Liver (tissue), 2 donors: ENCODE results near the gene FAM171A1.

Experiments
- JUND ChIP-seq, 2 donors: IDR thresholded peaks; 2 replicates each; pipeline ENCODE4 v1.6.1; 2016; ENCODE audit warnings: antibody characterized with exemption in 2 of 2
- TF ChIP-seq, protein P1 (sequence below): IDR thresholded peaks from 2 replicates; pipeline ENCODE4 v1.6.1; 2016; ENCODE audit warnings: antibody characterized with exemption
- donor health status: healthy.

DNA sequence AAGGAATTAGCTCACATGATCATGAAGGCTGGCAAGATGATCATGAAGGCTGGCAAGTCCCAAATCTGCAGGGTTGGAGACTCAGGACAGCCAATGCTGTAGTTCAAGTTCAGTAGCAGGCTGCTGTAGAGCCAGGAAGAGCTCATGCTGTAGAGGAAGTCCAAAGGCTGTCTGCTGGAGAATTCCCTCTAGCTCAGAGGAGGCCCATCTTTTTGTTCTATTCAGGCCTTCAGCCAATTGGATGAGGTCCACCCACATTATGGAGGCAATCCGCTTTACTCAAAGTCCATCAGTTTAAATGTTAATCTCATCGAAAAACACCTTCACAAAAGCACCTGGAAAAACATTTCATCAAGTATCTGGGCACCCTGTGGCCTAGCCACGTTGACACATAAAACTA lies 24.8 kb upstream of the FAM171A1 start:
- no peak for TF ChIP-seq JUND (IDR thresholded peaks at IDR 0.05)
- TF ChIP-seq, protein P1, sequence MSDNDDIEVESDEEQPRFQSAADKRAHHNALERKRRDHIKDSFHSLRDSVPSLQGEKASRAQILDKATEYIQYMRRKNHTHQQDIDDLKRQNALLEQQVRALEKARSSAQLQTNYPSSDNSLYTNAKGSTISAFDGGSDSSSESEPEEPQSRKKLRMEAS = no peak
